ENCODE measurements around the gene MAN1B1.
A peak's percentile ranks its signal among the peaks of the same experiment; 100 is the strongest.
"Not testable (repeated sequence)": the region's sequence is repeated elsewhere in the genome, so short reads cannot be mapped to it uniquely, and the experiment has no call there.

MAN1B1 gene

DNA sequence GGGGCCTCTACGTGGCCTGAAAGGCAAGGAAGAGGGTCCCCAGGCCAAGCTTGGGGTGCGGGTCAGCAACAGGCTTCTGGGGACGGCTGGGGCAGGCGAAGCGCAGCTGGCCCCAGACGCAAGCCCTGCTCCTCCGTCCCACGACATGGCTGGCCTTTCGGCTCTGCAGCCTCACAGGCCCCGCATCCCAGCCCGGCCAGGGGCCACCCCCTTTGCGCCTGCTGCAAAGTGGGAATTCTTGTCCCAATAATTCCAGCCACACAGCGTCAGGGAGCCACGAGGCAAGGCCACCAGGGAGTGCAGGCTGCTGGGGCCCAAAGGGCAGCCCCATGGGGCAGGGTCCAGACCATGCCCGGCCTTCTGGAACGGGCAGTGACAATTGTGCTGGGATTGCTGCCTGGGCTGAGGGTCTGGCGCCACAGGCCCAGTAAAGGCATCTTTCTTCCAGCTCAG is 31.8 kb upstream of the MAN1B1 start:
- no peak for DNase-seq (ENCODE audit: extremely low read depth, low read depth)
- TF ChIP-seq, protein P1, sequence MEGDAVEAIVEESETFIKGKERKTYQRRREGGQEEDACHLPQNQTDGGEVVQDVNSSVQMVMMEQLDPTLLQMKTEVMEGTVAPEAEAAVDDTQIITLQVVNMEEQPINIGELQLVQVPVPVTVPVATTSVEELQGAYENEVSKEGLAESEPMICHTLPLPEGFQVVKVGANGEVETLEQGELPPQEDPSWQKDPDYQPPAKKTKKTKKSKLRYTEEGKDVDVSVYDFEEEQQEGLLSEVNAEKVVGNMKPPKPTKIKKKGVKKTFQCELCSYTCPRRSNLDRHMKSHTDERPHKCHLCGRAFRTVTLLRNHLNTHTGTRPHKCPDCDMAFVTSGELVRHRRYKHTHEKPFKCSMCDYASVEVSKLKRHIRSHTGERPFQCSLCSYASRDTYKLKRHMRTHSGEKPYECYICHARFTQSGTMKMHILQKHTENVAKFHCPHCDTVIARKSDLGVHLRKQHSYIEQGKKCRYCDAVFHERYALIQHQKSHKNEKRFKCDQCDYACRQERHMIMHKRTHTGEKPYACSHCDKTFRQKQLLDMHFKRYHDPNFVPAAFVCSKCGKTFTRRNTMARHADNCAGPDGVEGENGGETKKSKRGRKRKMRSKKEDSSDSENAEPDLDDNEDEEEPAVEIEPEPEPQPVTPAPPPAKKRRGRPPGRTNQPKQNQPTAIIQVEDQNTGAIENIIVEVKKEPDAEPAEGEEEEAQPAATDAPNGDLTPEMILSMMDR (IDR thresholded peaks at IDR 0.05; ENCODE audit: low read depth, low read length) = no peak

DNA sequence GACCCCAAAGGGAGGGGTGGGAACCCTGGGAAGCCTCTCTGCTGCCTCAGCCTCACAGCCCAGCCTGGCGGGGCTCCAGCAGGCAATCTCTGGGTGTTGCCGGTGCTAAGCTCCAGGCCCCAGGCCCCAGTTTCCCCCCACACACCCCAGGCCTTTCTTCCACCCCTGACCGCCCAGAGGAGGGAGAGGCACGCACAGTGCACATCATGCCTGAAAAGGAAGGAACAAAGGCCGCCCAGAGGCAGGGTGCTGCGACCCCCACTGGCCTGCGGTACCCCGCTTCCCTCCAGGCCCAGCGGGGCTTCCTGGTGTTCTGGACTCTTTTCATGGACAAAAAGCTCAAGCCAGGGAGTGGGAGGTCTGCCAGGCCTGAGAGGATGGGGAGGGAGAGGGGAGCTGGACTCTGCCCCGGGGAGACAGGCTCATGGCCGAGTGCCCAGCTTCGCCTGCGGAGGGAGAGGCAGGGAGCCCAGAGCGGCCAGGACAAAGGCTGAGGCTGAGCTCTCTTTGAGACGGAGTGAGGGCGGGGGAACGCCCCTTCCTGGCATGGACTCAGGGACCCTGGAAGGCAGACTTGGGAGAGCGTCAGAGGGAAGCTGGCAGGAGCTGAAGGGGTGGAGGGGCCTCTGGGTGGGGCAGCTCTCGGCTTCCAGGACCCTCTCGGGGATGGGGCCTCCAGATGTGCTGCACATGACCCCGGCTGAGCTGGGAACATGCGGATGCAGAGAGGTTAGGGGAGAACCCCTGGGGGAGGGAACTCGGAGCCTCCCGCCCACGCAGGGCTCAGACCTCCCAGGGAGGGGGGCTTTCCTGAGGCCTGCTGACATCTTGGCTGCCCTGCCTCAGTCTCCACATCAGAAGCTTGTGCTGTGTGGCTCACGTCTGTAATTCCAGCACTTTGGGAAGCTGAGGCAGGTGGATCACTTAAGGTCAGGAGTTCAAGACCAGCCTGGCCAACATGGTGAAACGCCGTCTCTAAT is 31.1 kb upstream of the MAN1B1 start:
- TF ChIP-seq, protein P1 (IDR thresholded peaks at IDR 0.05; ENCODE audit: low read depth, low read length) = no peak; the same call in 1 of the 2 replicates
- DNase-seq (ENCODE audit: extremely low read depth, low read depth) = peak; percentile 71

DNA sequence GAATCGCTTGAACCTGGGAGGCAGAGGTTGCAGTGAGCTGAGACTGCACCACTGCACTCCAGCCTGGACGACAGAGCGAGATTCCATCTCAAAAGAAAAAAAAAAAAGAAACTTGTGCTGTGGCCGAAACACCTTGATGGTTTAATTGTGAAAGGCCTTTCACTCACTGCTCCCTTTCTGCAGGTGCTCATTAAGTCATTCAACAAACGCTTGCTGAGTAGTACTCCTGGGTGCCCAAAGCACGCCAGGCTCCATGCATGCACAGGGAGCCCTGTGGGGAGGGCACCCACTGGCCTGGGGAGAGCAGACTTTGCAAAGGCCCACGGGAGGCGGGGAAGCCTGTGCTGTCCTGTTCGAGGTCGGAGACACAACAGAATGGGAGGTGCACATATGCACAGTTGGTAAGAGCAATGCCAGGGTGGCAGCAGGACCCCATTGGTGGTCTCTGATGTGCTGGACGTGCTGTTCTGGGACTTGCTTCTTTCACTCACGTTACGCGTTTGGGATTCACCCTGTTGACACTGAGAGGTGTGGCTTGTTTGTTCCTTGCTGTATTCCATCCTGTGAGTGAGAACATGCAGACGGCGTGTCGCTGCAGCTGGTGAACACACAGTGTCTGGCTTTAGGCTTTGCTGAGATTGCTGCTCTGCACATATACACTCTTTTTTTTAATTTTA is 29.9 kb upstream of the MAN1B1 start:
- no peak for DNase-seq (ENCODE audit: extremely low read depth, low read depth)
- TF ChIP-seq, protein P1 (IDR thresholded peaks at IDR 0.05; ENCODE audit: low read depth, low read length) = no peak

DNA sequence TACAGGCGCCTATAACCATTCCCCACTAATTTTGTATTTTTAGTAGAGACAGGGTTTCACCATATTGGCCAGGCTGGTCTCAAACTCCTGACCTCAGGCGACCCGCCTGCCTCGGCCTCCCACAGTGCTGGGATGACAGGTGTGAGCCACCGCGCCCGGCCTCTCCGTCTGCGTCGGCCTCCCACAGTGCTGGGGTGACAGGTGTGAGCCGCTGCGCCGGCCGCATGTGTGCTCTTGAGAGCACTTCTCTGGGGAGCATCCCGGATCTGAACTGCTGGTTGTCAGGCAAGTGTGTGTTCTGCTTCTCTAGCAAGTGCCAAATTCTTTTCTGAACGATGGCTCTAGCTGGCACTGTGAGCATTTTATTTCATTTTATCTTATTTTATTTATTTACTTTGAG is 29.2 kb upstream of the MAN1B1 start:
- DNase-seq (ENCODE audit: extremely low read depth, low read depth) = no peak

DNA sequence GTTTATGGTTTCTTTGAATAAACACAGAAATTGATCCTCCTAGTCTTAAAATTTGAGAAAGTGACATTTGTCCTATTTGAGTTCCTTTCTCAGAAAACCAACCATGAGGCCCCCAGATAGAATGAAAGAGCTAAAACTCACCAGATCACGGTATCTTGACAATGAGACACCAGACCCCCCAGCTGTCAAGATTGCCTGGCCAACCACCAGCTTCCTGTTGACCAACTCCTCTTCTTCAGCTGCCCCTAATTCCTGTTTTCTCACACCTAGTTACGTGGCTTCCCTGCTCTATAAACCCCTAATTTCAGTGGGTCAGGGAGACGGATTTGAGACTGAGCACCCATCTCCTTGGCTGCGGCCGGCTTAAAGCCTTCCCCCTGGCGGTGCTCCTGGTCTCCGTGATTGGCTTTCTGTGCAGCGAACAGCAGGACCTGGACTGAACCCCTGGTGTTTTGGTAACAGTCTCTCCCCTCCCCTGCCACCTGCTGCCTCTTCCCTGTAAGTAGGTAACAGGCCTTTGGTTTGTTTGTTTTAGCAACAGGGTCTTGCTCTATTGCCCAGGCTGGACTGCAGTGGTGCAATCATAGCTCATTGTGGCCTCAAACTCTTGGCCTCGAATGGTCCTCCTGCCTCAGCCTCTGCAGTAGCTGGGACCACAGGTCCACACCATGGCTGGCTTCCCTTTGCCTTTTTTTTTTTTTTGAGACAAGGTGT is 28.1 kb upstream of the MAN1B1 start:
- TF ChIP-seq, protein P1 (IDR thresholded peaks at IDR 0.05; ENCODE audit: low read depth, low read length) = no peak
- no peak for DNase-seq (ENCODE audit: extremely low read depth, low read depth)

More for the DNA sequence above, 29.2 kb upstream of the MAN1B1 start:
- TF ChIP-seq, protein P1 (IDR thresholded peaks at IDR 0.05; ENCODE audit: low read depth, low read length) = no peak

DNA sequence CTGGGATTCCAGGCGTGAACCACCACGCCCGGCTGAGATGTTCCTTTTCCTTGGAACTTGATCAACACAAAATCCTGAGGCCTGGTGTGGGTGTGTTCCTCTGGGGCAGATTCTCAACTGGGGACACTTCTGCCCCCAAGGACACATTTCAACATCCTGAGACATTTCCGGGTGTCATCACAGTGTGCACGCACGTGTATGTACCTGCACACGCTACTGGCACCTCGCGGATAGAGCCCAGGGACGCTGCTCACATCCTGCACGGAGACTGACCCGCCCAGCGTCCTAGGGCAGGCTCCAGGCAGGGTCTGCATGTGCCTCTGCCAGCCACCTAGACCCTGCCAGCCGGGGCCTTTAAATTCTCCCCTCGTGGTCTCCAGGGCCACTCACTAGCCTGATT is 24.4 kb upstream of the MAN1B1 start:
- no peak for DNase-seq (ENCODE audit: extremely low read depth, low read depth)
- TF ChIP-seq, protein P1 (IDR thresholded peaks at IDR 0.05; ENCODE audit: low read depth, low read length) = no peak

DNA sequence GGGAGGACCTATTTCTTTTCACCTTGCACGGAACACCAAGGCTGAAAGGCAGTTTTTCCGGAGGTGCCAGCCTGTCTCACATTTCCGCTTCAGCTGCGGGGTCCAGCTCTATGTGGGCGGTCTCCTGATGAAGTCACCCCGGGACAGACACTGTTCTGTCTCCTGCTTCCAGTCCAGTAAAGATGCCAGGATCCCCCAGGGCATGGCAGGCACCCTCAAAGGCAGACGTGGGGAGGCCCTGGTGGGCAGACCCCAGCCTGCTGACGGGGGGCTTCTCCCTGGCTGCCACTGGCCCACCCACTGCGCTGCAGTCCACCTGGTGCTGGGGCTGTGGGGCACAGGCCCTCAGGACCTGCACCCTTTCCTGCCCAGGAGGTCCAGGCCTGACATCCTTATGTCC is 24.0 kb upstream of the MAN1B1 start:
- DNase-seq (ENCODE audit: extremely low read depth, low read depth) = not testable (repeated sequence)
